DOHH2 (cell line): Measurements from ENCODE around the gene PRRX1.

Experiments used
- H3F3A ChIP-seq: fragments of 200-600 bp; sonication (generic), shearing (Covaris generic); 2 replicates; pipeline ENCODE4 v1.6.0; 2016; ENCODE audit warnings: antibody characterized with exemption, mild to moderate bottlenecking; ENCODE audit not compliant: control insufficient read depth, insufficient read depth
- H3K27ac ChIP-seq: fragments of 200-600 bp; sonication (generic); 2 replicates; pipeline ENCODE4 v1.5.1; 2014; ENCODE audit warnings: low read depth, mild to moderate bottlenecking, low read length, moderate library complexity
- H3K27me3 ChIP-seq: fragments of 200-600 bp; sonication (generic); 2 replicates; pipeline ENCODE4 v1.6.1; 2014; ENCODE audit warnings: mild to moderate bottlenecking, low read length, mixed read lengths; ENCODE audit not compliant: control insufficient read depth
- H3K36me3 ChIP-seq: fragments of 200-600 bp; sonication (generic); 2 replicates; pipeline ENCODE4 v1.6.1; 2014; ENCODE audit warnings: mild to moderate bottlenecking, low read length, moderate library complexity, mixed read lengths; ENCODE audit not compliant: control insufficient read depth
- H3K4me1 ChIP-seq: fragments of 200-600 bp; sonication (generic); 2 replicates; pipeline ENCODE4 v1.6.1; 2014; ENCODE audit warnings: mild to moderate bottlenecking, low read length, mixed read lengths; ENCODE audit not compliant: control insufficient read depth
- H3K4me2 ChIP-seq: fragments of 200-600 bp; sonication (generic); 2 replicates; pipeline ENCODE4 v1.6.0; 2014; ENCODE audit warnings: mild to moderate bottlenecking, low read length, moderate library complexity
- H3K4me3 ChIP-seq: fragments of 200-600 bp; sonication (generic); 2 replicates; pipeline ENCODE4 v1.5.1; 2014; ENCODE audit warnings: mild to moderate bottlenecking, low read length, mixed read lengths
- H3K79me2 ChIP-seq: fragments of 200-600 bp; sonication (generic); 2 replicates; pipeline ENCODE4 v1.6.1; 2014; ENCODE audit warnings: mild to moderate bottlenecking, low read length, mixed read lengths; ENCODE audit not compliant: control insufficient read depth
- H3K9me2 ChIP-seq: fragments of 200-600 bp; sonication (generic); replicated peaks from 2 replicates; pipeline ENCODE4 v1.6.1; 2014; ENCODE audit warnings: mild to moderate bottlenecking, low read length, mixed read lengths; ENCODE audit not compliant: control insufficient read depth
- H3K9me3 ChIP-seq: fragments of 200-600 bp; sonication (generic); 2 replicates; pipeline ENCODE4 v1.6.1; 2014; ENCODE audit warnings: antibody characterized with exemption, low read length, mixed read lengths; ENCODE audit not compliant: control insufficient read depth, insufficient read depth
- H4K20me1 ChIP-seq: fragments of 200-600 bp; sonication (generic); 2 replicates; pipeline ENCODE4 v1.6.0; 2014; ENCODE audit warnings: low read depth, mild to moderate bottlenecking, antibody characterized with exemption, low read length, moderate library complexity; ENCODE audit not compliant: control insufficient read depth, insufficient read depth
- EZH2phosphoT487 ChIP-seq: fragments of 200-600 bp; sonication (generic); IDR thresholded peaks from 2 replicates; pipeline ENCODE4 v1.6.1; 2017; ENCODE audit warnings: borderline replicate concordance, mild to moderate bottlenecking, antibody characterized with exemption, low read length, moderate library complexity, mixed read lengths
- TF ChIP-seq, protein P1 (sequence below): fragments of 200-600 bp; sonication (generic); IDR thresholded peaks from one replicate; pipeline ENCODE4 v1.5.1; 2014; ENCODE audit warnings: antibody characterized with exemption, mild to moderate bottlenecking, low read depth, low read length; ENCODE audit not compliant: poor library complexity, severe bottlenecking

PRRX1 gene

DNA sequence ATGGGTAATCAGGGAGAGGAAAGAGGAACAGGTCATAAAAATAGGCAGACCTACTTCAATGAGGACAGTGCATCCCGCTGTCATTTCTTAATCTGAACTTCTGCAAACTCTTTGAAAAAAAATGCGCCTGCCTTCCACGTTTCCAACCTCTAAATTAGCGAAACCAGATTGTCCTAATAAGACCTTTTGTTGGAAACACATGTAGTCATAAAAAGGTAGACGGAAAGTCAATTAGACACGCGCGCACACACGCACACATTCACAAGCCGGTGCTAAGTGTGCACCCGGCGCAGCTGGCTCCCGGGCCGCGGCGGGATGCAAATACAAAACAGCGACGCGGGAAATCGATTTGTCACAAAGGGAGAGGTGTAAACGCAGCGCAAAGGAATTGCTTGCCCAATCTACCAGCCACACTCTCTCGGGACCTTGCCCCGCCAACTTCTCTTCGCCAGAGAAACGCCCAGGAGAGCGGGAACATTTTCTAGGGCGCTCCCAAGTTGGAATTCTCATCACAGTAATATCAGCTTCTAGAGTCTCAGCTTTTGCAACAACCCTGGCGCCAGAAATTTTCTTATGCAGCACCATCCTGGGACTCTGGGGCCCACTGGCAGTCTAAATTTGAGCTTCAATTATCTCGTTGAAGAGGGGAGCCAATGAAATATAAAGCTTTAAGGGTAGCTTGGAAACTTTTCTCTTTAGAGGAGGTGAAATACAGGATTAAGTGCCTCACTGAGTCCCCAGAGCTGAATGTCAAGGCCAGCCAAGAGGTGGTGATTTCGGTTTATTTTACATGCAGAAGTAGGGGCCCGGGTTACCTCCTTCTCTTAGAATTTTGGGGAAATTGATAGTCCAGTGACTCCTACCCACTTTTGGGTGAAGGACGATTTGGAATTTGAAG is 4.5 kb downstream of the PRRX1 start:
- no peaks in the 10 kb centered on the region for H3K4me1 ChIP-seq
- no peaks in the 10 kb centered on the region for H3K9me3 ChIP-seq
- H3K27me3 ChIP-seq, result no peaks in the 10 kb centered on the region; the same call in 1 of the 2 replicates
- H3K4me3 ChIP-seq, result no peak overlapping the region
- no peaks in the 10 kb centered on the region for H3K36me3 ChIP-seq
- TF ChIP-seq EZH2phosphoT487, result no peak
- TF ChIP-seq, protein P1, sequence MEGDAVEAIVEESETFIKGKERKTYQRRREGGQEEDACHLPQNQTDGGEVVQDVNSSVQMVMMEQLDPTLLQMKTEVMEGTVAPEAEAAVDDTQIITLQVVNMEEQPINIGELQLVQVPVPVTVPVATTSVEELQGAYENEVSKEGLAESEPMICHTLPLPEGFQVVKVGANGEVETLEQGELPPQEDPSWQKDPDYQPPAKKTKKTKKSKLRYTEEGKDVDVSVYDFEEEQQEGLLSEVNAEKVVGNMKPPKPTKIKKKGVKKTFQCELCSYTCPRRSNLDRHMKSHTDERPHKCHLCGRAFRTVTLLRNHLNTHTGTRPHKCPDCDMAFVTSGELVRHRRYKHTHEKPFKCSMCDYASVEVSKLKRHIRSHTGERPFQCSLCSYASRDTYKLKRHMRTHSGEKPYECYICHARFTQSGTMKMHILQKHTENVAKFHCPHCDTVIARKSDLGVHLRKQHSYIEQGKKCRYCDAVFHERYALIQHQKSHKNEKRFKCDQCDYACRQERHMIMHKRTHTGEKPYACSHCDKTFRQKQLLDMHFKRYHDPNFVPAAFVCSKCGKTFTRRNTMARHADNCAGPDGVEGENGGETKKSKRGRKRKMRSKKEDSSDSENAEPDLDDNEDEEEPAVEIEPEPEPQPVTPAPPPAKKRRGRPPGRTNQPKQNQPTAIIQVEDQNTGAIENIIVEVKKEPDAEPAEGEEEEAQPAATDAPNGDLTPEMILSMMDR, result no peak
- H3K79me2 ChIP-seq, result no peaks in the 10 kb centered on the region
- H3K27ac ChIP-seq, result no peak overlapping the region
- H3K4me2 ChIP-seq, result no peak overlapping the region
- H3F3A ChIP-seq, result no peaks in the 10 kb centered on the region
- H4K20me1 ChIP-seq, result no peaks in the 10 kb centered on the region
- H3K9me2 ChIP-seq, result no peaks in the 10 kb centered on the region

DNA sequence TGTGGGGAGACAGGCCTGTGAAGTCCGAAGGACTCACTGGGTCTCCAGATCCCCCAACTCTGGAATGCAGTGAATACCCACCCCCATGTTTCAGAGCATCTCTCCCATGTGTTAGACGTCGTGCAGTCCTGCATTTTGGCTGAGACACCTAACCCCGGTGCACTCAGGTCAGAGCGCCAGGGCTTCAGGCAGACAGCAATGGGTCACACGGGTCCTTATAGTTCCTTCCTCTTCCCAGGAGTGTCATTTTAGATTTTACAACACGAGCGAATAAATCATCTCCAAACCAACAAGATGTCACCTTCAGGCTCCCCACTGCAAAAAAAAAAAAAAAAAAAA is 5.1 kb downstream of the PRRX1 start:
- H3K9me2 ChIP-seq, result no peaks in the 10 kb centered on the region
- no peaks in the 10 kb centered on the region for H3K36me3 ChIP-seq
- no peaks in the 10 kb centered on the region for H3F3A ChIP-seq
- no peaks in the 10 kb centered on the region for H3K79me2 ChIP-seq
- H3K4me1 ChIP-seq, result no peaks in the 10 kb centered on the region
- no peaks in the 10 kb centered on the region for H4K20me1 ChIP-seq
- H3K4me3 ChIP-seq, result no peak overlapping the region
- no peaks in the 10 kb centered on the region for H3K9me3 ChIP-seq
- H3K27me3 ChIP-seq, result no peaks in the 10 kb centered on the region; the same call in 1 of the 2 replicates
- H3K27ac ChIP-seq, result no peak overlapping the region
- H3K4me2 ChIP-seq, result no peak overlapping the region
- TF ChIP-seq, protein P1, result no peak
- no peak for TF ChIP-seq EZH2phosphoT487

DNA sequence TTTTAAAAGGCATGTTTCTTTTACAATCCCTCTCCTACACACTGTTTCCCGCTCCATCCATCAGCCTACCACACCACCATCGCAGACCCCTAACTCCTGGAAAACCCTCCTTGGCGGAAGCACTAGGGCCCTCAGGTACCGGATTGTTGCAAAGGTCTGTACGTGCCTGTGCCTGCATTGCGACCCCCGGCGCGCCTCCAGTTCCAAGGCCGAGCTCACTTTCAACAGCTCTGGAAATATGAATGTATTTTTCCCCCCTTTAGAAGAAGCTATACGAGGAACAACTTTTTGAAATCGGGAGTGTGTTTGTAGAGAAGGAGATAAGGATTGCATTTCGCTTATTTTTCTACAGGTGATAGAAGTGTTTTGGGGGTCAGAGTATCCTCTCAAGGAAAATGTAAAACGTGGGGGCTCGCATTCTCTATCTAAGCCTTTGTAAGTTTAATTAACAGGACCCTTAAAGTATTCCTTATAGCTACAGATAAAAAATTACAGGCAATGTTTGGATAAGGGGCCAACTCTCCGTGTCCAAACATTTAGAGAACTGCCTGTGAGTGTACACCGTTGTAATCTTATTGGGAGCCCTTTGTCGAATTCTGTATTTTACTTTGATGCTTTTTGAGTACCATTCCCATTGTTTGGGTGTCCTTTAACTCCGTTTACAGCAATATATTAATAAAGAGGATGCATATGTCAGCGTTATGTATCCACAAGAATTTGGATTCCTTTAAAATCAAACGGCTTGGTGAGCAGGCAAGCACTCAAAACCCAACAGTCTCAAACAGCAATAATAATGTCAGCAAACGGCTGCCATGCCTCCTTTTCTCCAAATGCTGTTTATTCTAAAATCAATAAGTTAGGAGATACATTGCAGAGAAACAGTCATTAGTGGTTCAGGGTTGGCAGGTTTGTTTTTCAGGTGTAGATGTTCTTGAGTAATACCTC is 5.9 kb downstream of the PRRX1 start:
- Histone ChIP-seq H4K20me1 (no peaks in the 10 kb centered on the region), H3K27ac (no peak overlapping the region), H3K4me1 (no peaks in the 10 kb centered on the region), H3F3A (no peaks in the 10 kb centered on the region), H3K79me2 (no peaks in the 10 kb centered on the region), H3K9me2 (no peaks in the 10 kb centered on the region), H3K27me3 (no peaks in the 10 kb centered on the region; the same call in 1 of the 2 replicates), H3K36me3 (no peaks in the 10 kb centered on the region), H3K4me2 (no peak overlapping the region), H3K9me3 (no peaks in the 10 kb centered on the region), H3K4me3 (no peak overlapping the region)
- no peak for TF ChIP-seq EZH2phosphoT487
- TF ChIP-seq, protein P1, result no peak
